Ishikawa (cell line): Measurements from ENCODE around the gene EFHB.

ENCODE experiments used
- CEBPB ChIP-seq: IDR thresholded peaks from 2 replicates; pipeline ENCODE4 v1.6.1; 2012
- EP300 ChIP-seq: IDR thresholded peaks from 2 replicates; pipeline ENCODE4 v1.6.1; 2012; ENCODE audit warnings: borderline replicate concordance
- FOXM1 ChIP-seq: IDR thresholded peaks from 2 replicates; pipeline ENCODE4 v1.6.1; 2012; ENCODE audit warnings: low read depth, borderline replicate concordance
- MAX ChIP-seq: IDR thresholded peaks from 2 replicates; pipeline ENCODE4 v1.6.1; 2012
- NFIC ChIP-seq: IDR thresholded peaks from 2 replicates; pipeline ENCODE4 v1.6.1; 2012
- RAD21 ChIP-seq: IDR thresholded peaks from 2 replicates; pipeline ENCODE4 v1.6.1; 2012; ENCODE audit warnings: low read depth
- TAF1 ChIP-seq: IDR thresholded peaks from 2 replicates; pipeline ENCODE4 v1.6.1; 2012; ENCODE audit warnings: low read depth, mild to moderate bottlenecking
- TCF12 ChIP-seq: IDR thresholded peaks from 2 replicates; pipeline ENCODE4 v1.6.1; 2012; ENCODE audit warnings: low read depth
- YY1 ChIP-seq: IDR thresholded peaks from 2 replicates; pipeline ENCODE4 v1.6.1; 2012; ENCODE audit warnings: low read depth

- TF ChIP-seq RAD21 (no peak), NFIC (no peak), TCF12 (no peak), MAX (no peak), TAF1 (no peak), EP300 (no peak), FOXM1 (no peak), CEBPB (no peak), YY1 (no peak)
Observed at GRCh38 chr3:19950316-19950715, 16.3 kb upstream of the EFHB start.
